ENCODE results near the gene INTS11. TPM values are rescaled to one million over a fixed set of nuclear protein-coding genes. Genes with fewer than 3 reads are reported as not detected.
A peak's percentile ranks its signal among the peaks of the same experiment; 100 is the strongest.

The INTS11 gene
- total RNA-seq, 1 experiment from 2014 or later, result 139 TPM

- no peak overlapping the region for H3K56ac ChIP-seq (ENCODE audit: insufficient read length, low read depth, low read length)
- WGBS (ENCODE audit: extremely low coverage, insufficient read length, low lambda C conversion rate), result no CpG with 5 or more reads among the region's 23 CpGs
- H2BK12ac ChIP-seq (ENCODE audit: insufficient read length, low read depth, low read length), result no peak overlapping the region
- no peak overlapping the region for H2BK15ac ChIP-seq (ENCODE audit: low read depth, low read length)
- Mint-ChIP-seq H3K27ac (peak overlapping the region in 1 of 3 experiments; percentile 67; a peak in 3 of 7 replicates), H3K36me3 (ENCODE audit: insufficient read depth in 1 of 3, low read depth in 3 of 3) (peaks cover 18 to 66% (median 64%) of the 10 kb centered on the region in 3 experiments), H3K4me3 (peak overlapping the region in 1 of 2 experiments; percentile 46; a peak in 2 of 5 replicates), H3K27me3 (ENCODE audit: low read depth) (no peaks in the 10 kb centered on the region), H3K4me1 (peaks cover 8 to 19% of the 10 kb centered on the region in 2 experiments), H3K9me3 (no peaks in the 10 kb centered on the region)
- H2AFZ ChIP-seq (ENCODE audit: low read length), result no peak overlapping the region
- no peak overlapping the region; the same call in 1 of the 2 replicates for H3K14ac ChIP-seq (ENCODE audit: insufficient read depth, low read length)
- H3K79me1 ChIP-seq (ENCODE audit: insufficient read depth, low read depth, low read length, poor library complexity, severe bottlenecking), result no peaks in the 10 kb centered on the region
- H3K27ac ChIP-seq (ENCODE audit: insufficient read length, low read depth, low read length), result no peak overlapping the region
- no peak overlapping the region for H3K9ac ChIP-seq (ENCODE audit: extremely low read depth, insufficient read length, low read length)
- no peak overlapping the region; the same call in 1 of the 2 replicates for H3K4ac ChIP-seq (ENCODE audit: low read depth, low read length)
- no peak overlapping the region for H4K91ac ChIP-seq (ENCODE audit: insufficient read length, low read depth, low read length)
- H3K27me3 ChIP-seq (ENCODE audit: insufficient read depth, low read length), result no peaks in the 10 kb centered on the region
- H3T11ph ChIP-seq (ENCODE audit: low read length), result no peak overlapping the region
- H2BK120ac ChIP-seq (ENCODE audit: low read depth, low read length, poor library complexity, severe bottlenecking), result no peak overlapping the region
- no peak overlapping the region for H2AK5ac ChIP-seq (ENCODE audit: insufficient read length, low read length)
- H3K4me1 ChIP-seq (ENCODE audit: insufficient read depth, low read length), result no peaks in the 10 kb centered on the region; the same call in 1 of the 2 replicates
- no peak overlapping the region for H3K23ac ChIP-seq (ENCODE audit: insufficient read length, low read depth, low read length)
- TF ChIP-seq, protein P1, sequence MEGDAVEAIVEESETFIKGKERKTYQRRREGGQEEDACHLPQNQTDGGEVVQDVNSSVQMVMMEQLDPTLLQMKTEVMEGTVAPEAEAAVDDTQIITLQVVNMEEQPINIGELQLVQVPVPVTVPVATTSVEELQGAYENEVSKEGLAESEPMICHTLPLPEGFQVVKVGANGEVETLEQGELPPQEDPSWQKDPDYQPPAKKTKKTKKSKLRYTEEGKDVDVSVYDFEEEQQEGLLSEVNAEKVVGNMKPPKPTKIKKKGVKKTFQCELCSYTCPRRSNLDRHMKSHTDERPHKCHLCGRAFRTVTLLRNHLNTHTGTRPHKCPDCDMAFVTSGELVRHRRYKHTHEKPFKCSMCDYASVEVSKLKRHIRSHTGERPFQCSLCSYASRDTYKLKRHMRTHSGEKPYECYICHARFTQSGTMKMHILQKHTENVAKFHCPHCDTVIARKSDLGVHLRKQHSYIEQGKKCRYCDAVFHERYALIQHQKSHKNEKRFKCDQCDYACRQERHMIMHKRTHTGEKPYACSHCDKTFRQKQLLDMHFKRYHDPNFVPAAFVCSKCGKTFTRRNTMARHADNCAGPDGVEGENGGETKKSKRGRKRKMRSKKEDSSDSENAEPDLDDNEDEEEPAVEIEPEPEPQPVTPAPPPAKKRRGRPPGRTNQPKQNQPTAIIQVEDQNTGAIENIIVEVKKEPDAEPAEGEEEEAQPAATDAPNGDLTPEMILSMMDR (conservative IDR thresholded peaks at IDR 0.05), result no peak
- H3K23me2 ChIP-seq (ENCODE audit: insufficient read length, low read depth, low read length, poor library complexity, severe bottlenecking), result no peaks in the 10 kb centered on the region
- DNase-seq, result no peak
- H3K4me2 ChIP-seq (ENCODE audit: insufficient read depth, insufficient read length, low read length), result no peak overlapping the region
- no peak overlapping the region for H4K8ac ChIP-seq (replicated peaks; ENCODE audit: insufficient read length, low read depth, low read length)
- H3K9me3 ChIP-seq (ENCODE audit: control insufficient read depth, low read depth, low read length), result no peaks in the 10 kb centered on the region
- H2BK5ac ChIP-seq (ENCODE audit: insufficient read length, low read length), result no peak overlapping the region
- H3K79me2 ChIP-seq (ENCODE audit: insufficient read depth, low read length), result no peaks in the 10 kb centered on the region
- no peaks in the 10 kb centered on the region for H4K20me1 ChIP-seq (ENCODE audit: control insufficient read depth, insufficient read depth, insufficient read length)
- H2BK20ac ChIP-seq (ENCODE audit: low read depth, low read length, poor library complexity, severe bottlenecking), result no peak overlapping the region
- H3K18ac ChIP-seq (ENCODE audit: insufficient read length, low read depth, low read length), result peak overlapping the region; percentile 67
- no peak overlapping the region for H4K5ac ChIP-seq (ENCODE audit: insufficient read length, low read depth, low read length)
These were observed 9.7 kb downstream of the INTS11 start for GRCh38 chr1:1314678-1315335.
